Left ventricle myocardium inferior (tissue), 1 donor: Measurements from ENCODE around the gene VPS39. TPM values are rescaled to one million over a fixed set of nuclear protein-coding genes. Genes with fewer than 3 reads are reported as not detected.
A peak's percentile ranks its signal among the peaks of the same experiment; 100 is the strongest.

Experiments used
- DNase-seq: peaks from one replicate; pipeline ENCODE4 v3.0.0-alpha.2; 2020
- H3K27ac ChIP-seq: fragments of 200-600 bp; replicated peaks from 2 replicates; pipeline ENCODE4 v1.8.0; 2021
- H3K27me3 ChIP-seq: fragments of 200-600 bp; 2 replicates; pipeline ENCODE4 v1.8.0; 2021; ENCODE audit warnings: low read depth
- H3K36me3 ChIP-seq: fragments of 200-600 bp; 2 replicates; pipeline ENCODE4 v1.8.0; 2021
- H3K4me1 ChIP-seq: fragments of 200-600 bp; 2 replicates; pipeline ENCODE4 v1.8.0; 2021
- H3K4me3 ChIP-seq: fragments of 200-600 bp; 2 replicates; pipeline ENCODE4 v1.8.0; 2021; ENCODE audit warnings: mild to moderate bottlenecking, moderate library complexity
- H3K9me3 ChIP-seq: fragments of 200-600 bp; replicated peaks from 2 replicates; pipeline ENCODE4 v1.8.0; 2021
- CTCF ChIP-seq: fragments of 200-600 bp; IDR thresholded peaks from 2 replicates; pipeline ENCODE4 v1.8.0; 2021; ENCODE audit warnings: antibody characterized with exemption, mild to moderate bottlenecking, borderline replicate concordance
- intact Hi-C: fragments of 100-400 bp; cut with micrococcal nuclease; formaldehyde crosslinking; loops from one replicate; pipeline ENCODE4 v1.11.0; 2022
- total RNA-seq: library from RNA; stranded (reverse); fragmentation: NEBNext Ultra II Directional; extraction: Animal tissue kit (Norgen Biotek cat#: 25700); gene quantifications from one replicate; pipeline ENCODE4 v1.2.1, GENCODE V29; 2021
- donor health status: DM: no; HTN: yes; CAD: no; lungs with severe emphysema.

The VPS39 gene
- total RNA-seq, 1 donor from 2014 or later: 49.2 TPM

- no peak overlapping the region for H3K27ac ChIP-seq
- no peaks in the 10 kb centered on the region for H3K9me3 ChIP-seq
- no peak for TF ChIP-seq CTCF
- H3K4me3 ChIP-seq: no peak overlapping the region
- no peaks in the 10 kb centered on the region for H3K27me3 ChIP-seq
- H3K4me1 ChIP-seq: no peaks in the 10 kb centered on the region
- H3K36me3 ChIP-seq: no peaks in the 10 kb centered on the region
- DNase-seq: no peak
- intact Hi-C loops: loop anchor here (10.0 kb wide), 1 partner anchor 62 kb away; no protein-coding TSS in a partner anchor
These were observed 71.6 kb downstream of the VPS39 start for GRCh38 chr15:42136513-42136912.

- Histone ChIP-seq H3K4me3 (no peak overlapping the region), H3K36me3 (no peaks in the 10 kb centered on the region), H3K27ac (no peak overlapping the region), H3K4me1 (no peaks in the 10 kb centered on the region), H3K9me3 (no peaks in the 10 kb centered on the region), H3K27me3 (peaks cover 2% of the 10 kb centered on the region)
- no peak for DNase-seq
- TF ChIP-seq CTCF: no peak
- intact Hi-C loops: loop anchor here (10.0 kb wide), 1 partner anchor 61 kb away; no protein-coding TSS in a partner anchor
These were observed 72.8 kb downstream of the VPS39 start for GRCh38 chr15:42135351-42135750.

GRCh38 chr15:42134617-42135245 is 73.4 kb downstream of the VPS39 start:
- Histone ChIP-seq H3K27ac (no peak overlapping the region), H3K9me3 (no peaks in the 10 kb centered on the region), H3K4me3 (no peak overlapping the region), H3K27me3 (peaks cover 3% of the 10 kb centered on the region), H3K36me3 (no peaks in the 10 kb centered on the region), H3K4me1 (no peaks in the 10 kb centered on the region)
- intact Hi-C loops: loop anchor here (10.0 kb wide), 1 partner anchor 60 kb away; no protein-coding TSS in a partner anchor
- no peak for TF ChIP-seq CTCF
- DNase-seq: no peak

GRCh38 chr15:42133886-42134502 is 74.1 kb downstream of the VPS39 start:
- intact Hi-C loops: loop anchor here (10.0 kb wide), 1 partner anchor 59 kb away; no protein-coding TSS in a partner anchor
- H3K4me1 ChIP-seq: no peaks in the 10 kb centered on the region
- no peak for DNase-seq
- H3K4me3 ChIP-seq: no peak overlapping the region
- no peak overlapping the region for H3K27ac ChIP-seq
- TF ChIP-seq CTCF: peak; percentile 60
- H3K27me3 ChIP-seq: peaks cover 9% of the 10 kb centered on the region
- H3K9me3 ChIP-seq: no peaks in the 10 kb centered on the region
- H3K36me3 ChIP-seq: no peaks in the 10 kb centered on the region

GRCh38 chr15:42133356-42133755 is 74.7 kb downstream of the VPS39 start:
- no peaks in the 10 kb centered on the region for H3K36me3 ChIP-seq
- H3K27ac ChIP-seq: no peak overlapping the region
- no peak overlapping the region for H3K4me3 ChIP-seq
- H3K9me3 ChIP-seq: no peaks in the 10 kb centered on the region
- H3K27me3 ChIP-seq: peaks cover 12% of the 10 kb centered on the region
- no peaks in the 10 kb centered on the region for H3K4me1 ChIP-seq
- TF ChIP-seq CTCF: no peak
- no peak for DNase-seq
- intact Hi-C loops: loop anchor here (10.0 kb wide), 1 partner anchor 59 kb away; no protein-coding TSS in a partner anchor
